HG03432 (cell line): ENCODE measurements around the gene PTPRT.

Experiments
- ATAC-seq: cut with Tn5 transposase; IDR thresholded peaks from one replicate; pipeline ENCODE4 v1.9.1; 2021; ENCODE audit warnings: mild to moderate bottlenecking, moderate library complexity; ENCODE audit not compliant: unreplicated experiment

Gene PTPRT

DNA sequence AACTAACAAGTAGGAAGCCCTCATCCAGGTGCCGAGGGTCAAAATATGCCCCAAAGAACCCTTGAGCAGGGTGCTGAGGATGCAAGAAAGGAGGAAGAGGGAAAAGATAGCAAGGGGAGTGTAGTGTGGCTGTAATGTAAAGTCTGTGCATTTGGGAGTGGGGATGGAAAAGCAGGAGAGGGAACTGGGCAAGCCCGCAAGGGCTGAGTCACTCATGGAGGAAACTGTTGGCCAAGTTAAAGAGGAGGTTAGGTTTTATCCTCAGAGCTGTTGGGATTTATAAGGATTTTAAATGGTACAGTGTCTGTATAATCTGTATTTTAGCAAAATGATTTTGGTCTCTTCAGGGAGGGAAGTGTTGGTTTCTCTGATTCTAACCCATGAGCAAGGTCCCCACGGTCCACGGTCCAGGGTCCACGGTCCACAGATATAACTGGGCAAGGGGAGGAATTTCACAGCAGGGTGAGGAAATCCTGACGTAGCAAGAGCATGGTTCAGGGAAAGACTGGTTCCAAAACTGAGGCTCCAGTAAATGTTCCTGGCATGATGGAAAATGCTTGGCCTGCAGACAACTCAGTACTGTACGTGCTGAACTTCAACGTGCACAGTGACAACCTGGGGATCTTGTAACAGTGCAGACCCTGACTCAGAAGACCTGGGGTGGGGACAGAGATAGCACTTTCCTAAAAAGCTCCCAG is 759.8 kb downstream of the PTPRT start:
- ATAC-seq: no peak

DNA sequence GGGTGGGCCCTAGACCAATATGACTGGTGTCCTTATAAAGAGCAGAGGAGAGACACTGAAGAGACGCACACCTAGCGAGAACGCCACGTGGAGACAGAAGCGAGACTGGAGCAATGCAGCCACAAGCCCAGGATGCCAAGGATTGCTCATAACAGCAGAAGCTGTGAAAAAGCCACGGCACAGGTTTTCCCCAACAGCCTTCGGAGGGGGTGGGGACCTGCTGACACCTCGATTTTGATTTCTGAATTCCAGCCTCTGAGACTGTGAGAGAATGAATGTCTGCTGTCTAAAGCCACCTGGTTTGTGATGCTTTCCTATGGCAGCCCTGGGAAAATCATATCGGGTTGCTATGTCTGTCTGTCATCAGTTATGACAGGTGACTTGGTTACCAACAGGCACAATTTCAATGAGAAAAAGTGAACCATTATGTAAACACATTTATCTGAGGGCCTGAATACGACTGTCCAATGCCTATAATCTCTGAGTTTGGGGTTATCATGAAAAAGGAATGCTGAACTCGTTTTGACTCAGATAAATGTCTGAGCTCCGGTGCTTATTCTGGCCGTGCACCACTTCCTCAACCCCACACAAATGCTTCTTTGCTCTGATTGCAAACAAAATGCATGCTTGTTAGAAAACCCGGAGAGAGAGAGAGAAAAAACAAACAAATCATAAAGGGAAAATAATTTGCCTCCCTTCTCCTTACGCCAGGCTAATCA is 769.7 kb downstream of the PTPRT start:
- ATAC-seq: no peak

- no peak for ATAC-seq
Measured at GRCh38 chr20:42406826-42407225, 782.9 kb downstream of the PTPRT start.

DNA sequence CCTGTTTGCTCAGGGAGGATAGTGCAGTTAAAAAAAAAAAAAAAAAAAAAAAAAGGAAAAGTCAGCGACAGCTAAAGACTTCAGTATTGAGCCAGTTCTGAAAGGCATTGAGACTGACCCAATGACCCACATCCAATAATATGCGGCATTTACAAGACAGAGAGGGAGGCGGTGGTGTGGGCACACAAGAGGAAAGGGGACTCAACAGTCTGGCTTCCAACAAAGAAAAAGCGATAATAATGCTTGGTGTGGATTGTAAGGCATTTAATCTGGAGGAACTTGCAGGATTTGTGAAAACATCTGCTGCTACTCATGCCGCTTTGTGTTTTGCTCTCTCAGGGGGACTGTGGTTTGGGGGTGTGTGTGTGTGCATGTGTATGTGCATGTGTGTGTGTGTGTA is 787.3 kb downstream of the PTPRT start:
- ATAC-seq: no peak

DNA sequence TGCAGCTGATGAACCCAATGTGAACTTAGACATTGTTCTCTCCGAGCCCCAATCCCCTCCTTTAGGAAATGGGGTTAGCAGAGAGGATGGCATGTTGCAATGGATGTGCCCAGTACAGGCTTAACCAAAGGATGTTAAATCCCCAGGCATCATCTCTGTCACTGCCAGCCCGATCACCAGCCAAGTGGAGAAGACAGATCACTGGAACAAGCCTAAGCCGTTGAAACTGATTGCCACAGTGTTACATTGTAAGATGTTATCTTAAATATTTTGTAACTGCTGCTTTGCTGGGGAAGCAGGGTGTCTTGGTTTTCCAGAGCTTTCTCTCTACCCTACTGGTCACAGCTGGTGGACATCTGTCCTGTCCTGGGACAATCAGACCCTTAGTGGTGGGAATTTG is 788.1 kb downstream of the PTPRT start:
- ATAC-seq: no peak

GRCh38 chr20:42399802-42400201 is 789.9 kb downstream of the PTPRT start:
- ATAC-seq: no peak

- no peak for ATAC-seq
Measured at GRCh38 chr20:42392442-42392841, 797.3 kb downstream of the PTPRT start.

DNA sequence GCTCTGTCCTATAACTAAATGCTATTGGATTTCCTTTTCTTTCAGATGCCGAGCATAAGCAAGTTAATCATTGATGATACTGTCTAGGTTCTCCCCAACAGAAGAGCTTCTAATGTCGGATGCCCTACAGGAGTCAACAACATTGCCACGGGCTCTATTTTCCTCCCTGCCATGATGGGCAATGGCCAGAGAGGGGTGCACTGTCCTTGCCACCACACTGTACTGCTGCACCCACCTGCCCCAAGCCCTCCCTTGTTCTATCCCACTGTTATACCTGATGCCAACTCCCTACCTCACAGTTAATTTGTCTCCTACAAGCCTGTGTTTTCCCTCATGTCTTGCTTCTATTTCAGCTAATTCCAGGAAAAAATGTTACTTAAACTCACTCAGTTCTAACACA is 797.9 kb downstream of the PTPRT start:
- no peak for ATAC-seq

DNA sequence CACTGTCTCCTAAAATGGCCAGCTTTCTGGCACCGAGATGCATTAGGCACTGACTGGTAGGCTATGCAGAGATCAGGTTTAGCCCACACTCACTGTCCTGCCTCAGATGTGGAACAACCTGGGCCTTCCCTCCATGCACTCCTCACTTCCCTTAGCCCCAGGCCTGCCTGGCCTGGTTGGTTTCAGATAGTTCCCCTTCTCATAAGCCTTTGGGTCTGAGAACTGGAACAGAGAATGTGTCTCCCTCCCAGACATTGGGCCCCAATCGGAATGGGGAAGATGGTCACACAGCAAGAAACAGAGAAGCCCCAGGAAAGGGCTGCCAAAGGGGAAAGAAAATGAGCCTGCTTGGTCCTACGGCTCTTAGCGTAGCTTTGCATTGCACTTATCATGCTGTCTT is 809.4 kb downstream of the PTPRT start:
- ATAC-seq: no peak

DNA sequence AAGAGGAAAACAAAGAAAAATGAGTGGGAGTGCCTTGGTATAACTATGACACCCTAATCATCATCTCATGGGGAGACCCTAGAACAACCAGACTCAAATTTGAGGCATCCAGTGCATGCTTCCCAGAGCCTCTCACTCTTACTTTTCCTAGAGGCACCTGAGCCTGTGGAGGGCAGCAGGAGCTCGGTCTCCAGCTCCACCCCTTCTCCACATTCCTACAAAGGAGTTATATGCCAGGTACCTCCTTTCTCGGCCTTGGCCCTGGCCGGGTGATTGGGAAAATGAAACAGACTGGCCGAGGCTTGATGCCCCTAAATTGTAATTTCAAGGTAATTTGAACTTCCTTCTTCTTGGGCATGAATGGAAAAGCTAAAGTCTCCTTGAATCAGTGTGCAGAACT is 810.3 kb downstream of the PTPRT start:
- no peak for ATAC-seq

DNA sequence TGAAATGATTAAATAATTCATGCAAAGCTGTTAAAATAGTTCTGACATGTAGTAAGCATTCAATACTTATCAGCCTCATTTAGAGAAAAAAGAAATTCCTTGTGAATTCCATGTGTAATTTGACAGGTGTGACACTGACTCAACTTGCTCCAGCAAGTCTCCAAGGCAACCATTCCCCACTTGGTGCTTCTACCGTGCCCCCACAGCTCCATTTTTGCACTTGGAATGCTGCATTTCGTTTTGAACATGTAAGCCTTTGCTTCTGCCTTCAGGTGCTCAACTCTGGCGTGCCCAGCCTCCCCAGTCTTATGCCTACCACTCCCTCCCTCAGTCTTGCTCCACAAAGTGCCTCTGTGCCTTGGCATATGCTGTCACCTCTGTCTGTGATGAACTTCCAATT is 810.9 kb downstream of the PTPRT start:
- ATAC-seq: no peak

- no peak for ATAC-seq
Measured at GRCh38 chr20:42376131-42376530, 813.6 kb downstream of the PTPRT start.

DNA sequence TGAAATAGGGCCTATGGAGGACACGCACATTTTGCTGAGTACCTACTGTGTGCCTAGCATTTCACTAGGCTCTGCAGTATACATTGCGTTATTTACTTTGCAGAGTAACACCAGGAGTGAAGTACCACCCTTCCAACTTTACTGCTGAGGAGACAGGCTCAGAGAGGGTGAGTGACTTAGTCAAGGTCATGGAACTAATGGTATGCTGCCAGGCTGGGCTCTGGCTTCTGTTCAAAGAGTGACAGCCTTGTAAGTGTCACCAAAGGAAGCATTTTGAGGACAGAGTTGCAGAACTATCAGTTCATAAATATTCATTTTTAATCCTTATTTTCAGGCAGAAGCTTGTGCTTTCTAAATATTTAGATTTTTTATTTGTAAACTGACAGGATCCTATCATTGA is 816.7 kb downstream of the PTPRT start:
- no peak for ATAC-seq

DNA sequence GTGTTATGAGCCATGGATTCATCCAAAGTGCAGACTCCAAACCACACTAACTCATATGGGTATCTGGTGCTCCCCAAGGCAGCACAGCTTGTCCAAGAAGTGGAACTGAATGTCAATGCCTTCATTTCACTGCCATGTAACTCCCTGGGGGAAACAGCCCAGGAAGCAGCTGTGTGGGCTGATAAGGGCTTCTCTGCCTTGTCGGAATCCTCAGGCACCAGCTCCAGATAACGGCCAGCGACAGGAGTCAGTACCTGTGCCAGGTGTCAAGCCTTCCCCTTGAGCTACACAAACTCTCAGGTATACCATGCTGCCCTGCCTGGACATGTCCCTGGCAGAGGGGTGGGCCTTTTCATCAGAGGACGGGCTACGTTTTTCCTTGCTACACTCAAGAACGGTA is 819.6 kb downstream of the PTPRT start:
- no peak for ATAC-seq

- ATAC-seq: no peak
Measured at GRCh38 chr20:42368910-42369309, 820.8 kb downstream of the PTPRT start.

DNA sequence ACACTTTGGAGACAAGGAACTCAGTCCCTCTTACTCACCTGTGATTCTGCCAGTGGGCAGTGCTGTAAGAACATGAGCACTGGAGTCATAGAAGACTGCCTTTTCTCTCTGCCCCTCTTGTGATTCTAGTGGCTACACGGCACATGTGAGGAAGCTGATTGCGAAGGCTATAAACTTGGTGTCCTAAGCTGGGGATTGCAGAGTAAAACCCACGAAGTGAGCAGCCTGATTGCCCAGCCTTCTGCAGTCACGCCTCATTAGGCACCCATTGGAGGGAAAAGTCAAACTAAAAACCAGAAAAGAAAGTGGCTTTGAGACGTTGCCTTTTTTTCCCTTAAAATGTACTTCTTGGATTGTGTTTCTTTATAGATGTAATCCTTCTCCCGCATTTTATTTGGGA is 823.1 kb downstream of the PTPRT start:
- ATAC-seq: no peak

- no peak for ATAC-seq
Measured at GRCh38 chr20:42364446-42364845, 825.3 kb downstream of the PTPRT start.

DNA sequence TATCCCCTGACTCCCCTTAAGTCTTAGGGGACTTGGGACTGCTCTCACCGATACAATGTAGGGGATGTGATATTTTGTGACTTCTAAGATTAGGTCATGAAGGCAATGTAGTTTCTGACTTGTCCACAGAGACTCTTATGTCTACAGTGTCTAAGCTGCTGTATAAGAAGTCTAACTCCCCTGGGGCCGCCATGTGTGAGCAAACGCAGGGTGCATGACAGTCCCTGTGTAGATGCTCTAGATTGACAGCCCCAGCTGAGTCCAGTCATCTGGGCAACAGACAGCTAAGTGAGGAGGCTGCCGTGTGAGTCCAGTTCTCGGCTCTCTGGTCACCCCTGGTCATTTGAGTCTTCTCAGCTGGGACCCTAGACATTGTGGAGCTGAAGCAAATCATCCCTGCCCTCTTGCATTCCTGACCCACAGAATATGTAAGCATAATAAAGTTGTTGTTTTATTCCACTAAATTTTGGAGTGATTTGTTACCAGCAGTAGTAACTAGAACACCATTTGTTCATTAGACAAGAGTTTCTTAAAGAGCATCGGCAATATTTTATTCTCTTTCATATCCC is 828.2 kb downstream of the PTPRT start:
- no peak for ATAC-seq

DNA sequence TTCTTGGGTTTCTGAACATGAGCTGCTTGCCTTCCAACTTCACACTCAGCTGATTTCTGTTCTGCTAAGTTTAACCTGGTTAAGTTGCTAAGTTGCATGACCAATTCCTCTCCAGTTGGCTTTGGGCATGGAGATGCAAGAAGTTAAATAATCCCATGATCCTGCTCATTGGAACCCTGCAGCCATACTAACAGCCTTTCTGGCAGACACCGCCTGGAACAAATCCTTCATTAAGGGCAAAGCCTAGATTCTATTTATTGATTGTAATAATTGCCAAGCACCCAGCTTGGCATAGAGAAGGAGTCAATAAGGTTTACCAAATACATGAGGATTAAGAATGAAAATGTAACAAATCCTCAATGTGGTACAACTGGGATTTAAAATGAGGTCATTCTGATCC is 829.1 kb downstream of the PTPRT start:
- no peak for ATAC-seq

DNA sequence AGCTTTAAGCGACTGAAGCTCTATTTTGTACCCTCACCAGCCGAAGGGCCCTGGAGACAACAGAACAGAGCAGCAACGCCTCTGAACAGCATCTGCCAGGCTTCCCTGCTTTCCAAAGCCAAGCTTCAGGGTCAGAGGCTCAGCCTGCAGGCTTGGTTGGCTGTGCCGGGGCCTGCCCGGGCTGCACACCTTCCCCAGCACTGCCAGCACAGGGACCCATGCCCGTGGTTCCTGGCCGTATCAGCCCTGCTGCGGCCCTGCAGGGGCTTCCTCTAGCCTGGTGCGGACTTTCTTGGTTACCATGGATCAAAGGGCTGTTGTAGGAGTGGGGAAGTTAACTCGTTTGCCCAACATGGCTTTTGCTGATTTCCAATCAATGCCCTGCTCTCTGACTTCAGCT is 830.1 kb downstream of the PTPRT start:
- ATAC-seq: no peak

GRCh38 chr20:42352096-42352495 is 837.6 kb downstream of the PTPRT start:
- no peak for ATAC-seq

DNA sequence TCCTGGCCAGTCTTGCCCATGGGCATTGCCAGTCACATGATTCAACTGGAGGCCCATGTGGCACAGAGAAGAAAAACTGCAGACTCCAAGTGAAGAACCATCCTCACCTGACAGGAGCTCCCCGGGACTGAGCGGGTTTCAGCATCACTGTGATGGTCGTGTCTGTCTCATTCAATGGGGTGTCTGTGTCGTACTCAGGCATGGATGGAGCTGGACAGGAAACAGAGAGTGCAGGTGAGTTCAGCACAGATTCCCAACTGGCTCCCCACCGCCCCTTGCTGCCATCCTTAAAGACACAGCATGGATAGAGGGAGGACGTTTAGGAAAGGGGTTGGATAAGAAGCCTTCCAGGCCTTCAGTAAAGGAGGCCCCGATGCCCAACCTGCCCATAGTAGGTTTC is 839.2 kb downstream of the PTPRT start:
- ATAC-seq: no peak
